ENCODE data around the gene RETREG2.

Gene RETREG2

DNA sequence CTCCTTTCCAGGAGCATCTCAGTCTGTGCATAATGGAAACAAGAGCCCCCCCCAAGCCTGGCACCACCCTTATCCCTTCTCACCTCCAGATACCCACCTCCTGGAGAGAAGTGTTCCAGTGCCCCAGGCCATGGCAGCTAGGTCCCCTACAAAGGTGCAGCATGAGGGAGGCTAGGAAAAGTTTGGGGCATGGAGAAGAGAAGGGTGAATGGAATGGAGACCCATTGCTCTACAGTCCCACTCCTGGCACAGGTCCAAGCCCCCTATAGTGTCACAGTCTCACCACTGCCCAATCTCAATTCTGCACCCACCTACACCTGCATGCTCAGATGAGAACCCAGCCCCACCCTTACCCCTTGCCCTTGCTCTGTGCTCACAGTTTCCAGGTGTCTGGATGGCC lies 9.1 kb upstream of the RETREG2 start:
- H3K79me1 ChIP-seq (ENCODE audit: low read depth, low read length) = no peaks in the 10 kb centered on the region
- H3K23ac ChIP-seq (ENCODE audit: low read depth, low read length, poor library complexity) = no peak overlapping the region
- H2BK120ac ChIP-seq (ENCODE audit: low read depth, low read length) = no peak overlapping the region
- no peak overlapping the region for H3K4ac ChIP-seq (ENCODE audit: low read length)
- H4K91ac ChIP-seq (ENCODE audit: low read depth, low read length, poor library complexity) = no peak overlapping the region
- no peak overlapping the region for H3K4me3 ChIP-seq (ENCODE audit: low read length in 2 of 2)
- peak overlapping the region; percentile 10 for H3K9ac ChIP-seq (ENCODE audit: low read depth, low read length, poor library complexity)
- peaks cover 6 to 25% of the 10 kb centered on the region in 2 donors for H3K36me3 ChIP-seq (replicated peaks in 1 of 2; ENCODE audit: control insufficient read depth in 2 of 2, insufficient read depth in 2 of 2, low read length in 2 of 2)
- no peak overlapping the region for H3K27ac ChIP-seq (replicated peaks; ENCODE audit: low read length)
- H3K27me3 ChIP-seq (ENCODE audit: control insufficient read depth in 3 of 3, insufficient read depth in 3 of 3, low read depth in 1 of 3, low read length in 3 of 3) = no peaks in the 10 kb centered on the region
- H3K9me3 ChIP-seq (replicated peaks in 1 of 2; ENCODE audit: control insufficient read depth in 2 of 2, insufficient read depth in 1 of 2, low read depth in 1 of 2, low read length in 2 of 2) = no peaks in the 10 kb centered on the region
- H3K4me2 ChIP-seq (ENCODE audit: insufficient read depth, low read length, poor library complexity, severe bottlenecking) = no peak overlapping the region
- no peak overlapping the region for H2BK15ac ChIP-seq (ENCODE audit: low read length)
- H2AK5ac ChIP-seq (ENCODE audit: low read depth, low read length) = no peak overlapping the region
- H2AFZ ChIP-seq (ENCODE audit: low read length) = no peak overlapping the region
- no peak overlapping the region for H3K14ac ChIP-seq (ENCODE audit: low read length)
- H2BK5ac ChIP-seq (ENCODE audit: low read length) = no peak overlapping the region
- H2BK12ac ChIP-seq (ENCODE audit: low read length) = no peak overlapping the region
- DNase-seq (ENCODE audit: low spot score) = no peak
- H4K8ac ChIP-seq (ENCODE audit: low read depth, low read length) = no peak overlapping the region
- no peak overlapping the region for H3K18ac ChIP-seq (ENCODE audit: low read length)
- H3K4me1 ChIP-seq (ENCODE audit: control insufficient read depth in 2 of 2, insufficient read depth in 1 of 2, low read depth in 1 of 2, low read length in 2 of 2) = no peaks in the 10 kb centered on the region

DNA sequence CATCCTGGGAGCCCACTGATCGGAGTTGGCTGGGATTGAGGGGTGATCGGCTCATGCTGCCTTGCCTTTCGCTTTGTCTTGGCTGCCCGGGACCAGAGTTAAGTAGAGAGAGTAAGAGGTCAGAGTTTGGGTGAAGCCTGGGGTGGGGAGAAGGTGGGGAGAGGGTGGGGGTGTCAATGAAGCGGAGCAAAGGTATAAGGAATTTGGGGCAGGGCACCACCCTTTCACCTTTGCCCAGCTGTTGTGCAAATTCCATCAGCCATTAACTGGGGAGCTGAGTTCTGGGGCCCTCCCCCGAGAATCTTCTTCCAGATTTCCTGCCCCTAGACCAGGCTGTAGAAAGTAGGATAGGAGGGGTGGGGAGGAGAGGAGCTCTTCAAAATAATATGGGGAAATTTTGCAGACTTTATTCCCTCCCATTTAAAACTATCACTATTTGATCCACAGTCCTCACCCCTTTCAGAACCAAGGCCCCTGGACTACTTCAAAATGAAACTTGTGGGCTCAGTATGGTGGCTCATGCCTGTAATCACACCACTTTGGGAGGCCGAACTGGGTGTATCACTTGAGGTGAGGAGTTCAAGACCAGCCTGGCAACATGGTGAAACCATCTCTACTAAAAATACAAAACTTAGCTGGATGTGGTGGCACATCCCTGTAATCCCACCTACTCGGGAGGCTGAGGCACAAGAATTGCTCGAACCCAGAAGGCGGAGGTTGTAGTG lies 8.0 kb upstream of the RETREG2 start, which contains the start of gene SLC23A3:
Gene SLC23A3, minus strand, starts transcription at position 100 of the 725 bp plus-strand sequence. Its CDS starts 45 bp downstream, at position 55.
- Histone ChIP-seq H3K79me1 (ENCODE audit: low read depth, low read length) (no peaks in the 10 kb centered on the region), H2BK15ac (ENCODE audit: low read length) (no peak within 1 kb of the TSS), H2BK12ac (ENCODE audit: low read length) (no peak within 1 kb of the TSS), H3K14ac (ENCODE audit: low read length) (no peak within 1 kb of the TSS), H2BK120ac (ENCODE audit: low read depth, low read length) (no peak within 1 kb of the TSS), H2AK5ac (ENCODE audit: low read depth, low read length) (no peak within 1 kb of the TSS), H4K91ac (ENCODE audit: low read depth, low read length, poor library complexity) (no peak within 1 kb of the TSS), H3K18ac (ENCODE audit: low read length) (no peak within 1 kb of the TSS), H3K27me3 (ENCODE audit: control insufficient read depth in 3 of 3, insufficient read depth in 3 of 3, low read depth in 1 of 3, low read length in 3 of 3) (no peaks in the 10 kb centered on the region), H3K4ac (ENCODE audit: low read length) (no peak within 1 kb of the TSS), H3K9me3 (replicated peaks in 1 of 2; ENCODE audit: control insufficient read depth in 2 of 2, insufficient read depth in 1 of 2, low read depth in 1 of 2, low read length in 2 of 2) (no peaks in the 10 kb centered on the region), H3K4me2 (ENCODE audit: insufficient read depth, low read length, poor library complexity, severe bottlenecking) (no peak within 1 kb of the TSS), H4K8ac (ENCODE audit: low read depth, low read length) (no peak within 1 kb of the TSS), H2BK5ac (ENCODE audit: low read length) (no peak within 1 kb of the TSS), H2AFZ (ENCODE audit: low read length) (no peak within 1 kb of the TSS), H3K27ac (replicated peaks; ENCODE audit: low read length) (no peak within 1 kb of the TSS), H3K36me3 (replicated peaks in 1 of 2; ENCODE audit: control insufficient read depth in 2 of 2, insufficient read depth in 2 of 2, low read length in 2 of 2) (peaks cover 11 to 36% of the 10 kb centered on the region in 2 donors), H3K4me1 (ENCODE audit: control insufficient read depth in 2 of 2, insufficient read depth in 1 of 2, low read depth in 1 of 2, low read length in 2 of 2) (no peaks in the 10 kb centered on the region), H3K23ac (ENCODE audit: low read depth, low read length, poor library complexity) (no peak within 1 kb of the TSS), H3K9ac (ENCODE audit: low read depth, low read length, poor library complexity) (peak within 1 kb of the TSS; percentile 10), H3K4me3 (ENCODE audit: low read length in 2 of 2) (no peak within 1 kb of the TSS)
- no peak for DNase-seq (ENCODE audit: low spot score)
- no CpG with 5 or more reads among the region's 10 CpGs for WGBS, 2 donors (ENCODE audit: extremely low coverage in 2 of 2, insufficient read length in 2 of 2, insufficient replicate concordance in 1 of 2)

DNA sequence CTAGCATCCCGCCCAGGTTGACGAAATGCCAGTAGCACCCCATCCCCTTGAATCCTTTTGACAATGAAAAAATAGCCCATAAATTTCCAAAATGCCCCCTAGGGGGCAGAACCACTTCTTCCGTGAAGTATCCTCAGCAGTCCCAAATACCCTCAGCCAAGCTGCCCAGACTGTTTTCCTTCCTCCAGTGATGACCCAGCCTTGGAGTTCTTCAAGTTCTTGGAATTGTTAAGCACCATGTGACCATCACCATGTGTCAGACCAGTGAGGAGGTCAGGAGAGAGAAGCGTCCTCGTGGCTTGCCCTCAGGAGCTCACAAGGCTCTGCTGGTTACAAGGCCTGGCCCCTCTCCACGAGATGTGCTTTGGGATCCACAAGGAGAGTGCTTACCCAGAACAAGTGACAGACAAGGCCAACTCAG lies 6.8 kb upstream of the RETREG2 start:
- no peak overlapping the region for H3K27ac ChIP-seq (replicated peaks; ENCODE audit: low read length)
- no CpG with 5 or more reads among the region's 6 CpGs for WGBS, 2 donors (ENCODE audit: extremely low coverage in 2 of 2, insufficient read length in 2 of 2, insufficient replicate concordance in 1 of 2)
- no peak overlapping the region for H2BK5ac ChIP-seq (ENCODE audit: low read length)
- no peaks in the 10 kb centered on the region for H3K27me3 ChIP-seq (ENCODE audit: control insufficient read depth in 3 of 3, insufficient read depth in 3 of 3, low read depth in 1 of 3, low read length in 3 of 3)
- H2BK120ac ChIP-seq (ENCODE audit: low read depth, low read length) = no peak overlapping the region
- H2BK12ac ChIP-seq (ENCODE audit: low read length) = no peak overlapping the region
- no peak overlapping the region for H3K4me2 ChIP-seq (ENCODE audit: insufficient read depth, low read length, poor library complexity, severe bottlenecking)
- H3K79me1 ChIP-seq (ENCODE audit: low read depth, low read length) = peaks cover 2% of the 10 kb centered on the region
- H3K9me3 ChIP-seq (replicated peaks in 1 of 2; ENCODE audit: control insufficient read depth in 2 of 2, insufficient read depth in 1 of 2, low read depth in 1 of 2, low read length in 2 of 2) = no peaks in the 10 kb centered on the region
- H3K36me3 ChIP-seq (replicated peaks in 1 of 2; ENCODE audit: control insufficient read depth in 2 of 2, insufficient read depth in 2 of 2, low read length in 2 of 2) = peaks cover 11 to 36% of the 10 kb centered on the region in 2 donors
- H3K18ac ChIP-seq (ENCODE audit: low read length) = no peak overlapping the region
- H3K4me1 ChIP-seq (ENCODE audit: control insufficient read depth in 2 of 2, insufficient read depth in 1 of 2, low read depth in 1 of 2, low read length in 2 of 2) = peaks cover 3% of the 10 kb centered on the region in 2 donors
- DNase-seq (ENCODE audit: low spot score) = peak; percentile 26
- no peak overlapping the region for H2AFZ ChIP-seq (ENCODE audit: low read length)
- H4K8ac ChIP-seq (ENCODE audit: low read depth, low read length) = no peak overlapping the region
- no peak overlapping the region for H3K4ac ChIP-seq (ENCODE audit: low read length)
- no peak overlapping the region for H2AK5ac ChIP-seq (ENCODE audit: low read depth, low read length)
- no peak overlapping the region for H3K9ac ChIP-seq (ENCODE audit: low read depth, low read length, poor library complexity)
- H3K23ac ChIP-seq (ENCODE audit: low read depth, low read length, poor library complexity) = no peak overlapping the region
- no peak overlapping the region for H2BK15ac ChIP-seq (ENCODE audit: low read length)
- H3K4me3 ChIP-seq (ENCODE audit: low read length in 2 of 2) = no peak overlapping the region
- no peak overlapping the region for H4K91ac ChIP-seq (ENCODE audit: low read depth, low read length, poor library complexity)
- no peak overlapping the region for H3K14ac ChIP-seq (ENCODE audit: low read length)

DNA sequence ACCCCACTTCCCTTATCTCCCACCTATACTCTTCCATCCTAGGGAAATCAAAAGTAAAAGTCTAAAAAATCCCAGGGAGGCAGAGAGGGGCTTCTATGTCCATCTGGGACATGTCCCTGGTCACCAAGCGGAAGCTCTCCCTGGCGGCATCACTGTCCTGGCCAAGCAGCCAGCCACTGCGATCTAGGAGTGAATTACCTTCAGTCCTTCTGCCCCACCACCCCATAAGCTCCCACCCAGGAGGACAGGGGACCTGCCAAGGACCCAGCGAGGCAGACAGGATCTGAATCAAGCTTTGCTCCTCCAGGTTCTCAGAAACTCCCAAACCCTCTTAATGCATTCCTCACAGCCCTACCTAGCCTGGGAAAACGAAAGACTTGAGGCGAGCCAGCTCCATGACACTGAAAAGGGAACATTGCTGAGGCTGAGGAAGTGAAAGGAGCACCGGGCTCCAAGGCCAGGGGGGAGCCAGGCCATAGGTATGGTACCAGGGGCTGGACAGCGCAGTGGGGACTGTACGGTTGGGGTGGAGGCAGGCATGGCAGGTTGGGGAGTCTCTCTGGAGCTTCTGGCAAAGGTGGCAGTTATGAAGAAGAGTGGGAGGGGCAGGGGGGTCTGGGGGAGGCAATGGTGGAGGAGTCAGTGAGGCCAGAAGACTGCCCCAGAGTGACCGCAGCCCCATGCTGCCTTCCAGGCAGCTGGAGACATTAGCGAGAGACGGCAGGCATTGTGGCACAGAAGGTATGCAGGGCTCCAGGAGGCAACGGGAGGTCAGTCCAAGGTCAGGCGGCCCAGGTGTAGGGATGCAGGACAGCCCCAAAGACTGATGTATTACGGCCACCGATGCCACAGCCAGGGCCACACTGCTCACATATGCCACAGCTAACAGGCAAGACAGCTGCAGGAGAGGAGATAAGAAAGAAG lies 5.6 kb upstream of the RETREG2 start:
- Histone ChIP-seq H3K4ac (ENCODE audit: low read length) (no peak overlapping the region), H3K4me1 (ENCODE audit: control insufficient read depth in 2 of 2, insufficient read depth in 1 of 2, low read depth in 1 of 2, low read length in 2 of 2) (peaks cover 3% of the 10 kb centered on the region in 2 donors), H3K36me3 (replicated peaks in 1 of 2; ENCODE audit: control insufficient read depth in 2 of 2, insufficient read depth in 2 of 2, low read length in 2 of 2) (peaks cover 11 to 36% of the 10 kb centered on the region in 2 donors), H3K9me3 (replicated peaks in 1 of 2; ENCODE audit: control insufficient read depth in 2 of 2, insufficient read depth in 1 of 2, low read depth in 1 of 2, low read length in 2 of 2) (no peaks in the 10 kb centered on the region), H3K23ac (ENCODE audit: low read depth, low read length, poor library complexity) (no peak overlapping the region), H3K27ac (replicated peaks; ENCODE audit: low read length) (no peak overlapping the region), H2AK5ac (ENCODE audit: low read depth, low read length) (no peak overlapping the region), H2BK12ac (ENCODE audit: low read length) (no peak overlapping the region), H3K27me3 (ENCODE audit: control insufficient read depth in 3 of 3, insufficient read depth in 3 of 3, low read depth in 1 of 3, low read length in 3 of 3) (no peaks in the 10 kb centered on the region), H4K91ac (ENCODE audit: low read depth, low read length, poor library complexity) (no peak overlapping the region), H3K79me1 (ENCODE audit: low read depth, low read length) (peaks cover 3% of the 10 kb centered on the region), H3K4me2 (ENCODE audit: insufficient read depth, low read length, poor library complexity, severe bottlenecking) (no peak overlapping the region), H3K9ac (ENCODE audit: low read depth, low read length, poor library complexity) (no peak overlapping the region), H3K18ac (ENCODE audit: low read length) (no peak overlapping the region), H2AFZ (ENCODE audit: low read length) (no peak overlapping the region), H2BK15ac (ENCODE audit: low read length) (no peak overlapping the region), H2BK5ac (ENCODE audit: low read length) (no peak overlapping the region), H3K4me3 (ENCODE audit: low read length in 2 of 2) (no peak overlapping the region), H3K14ac (ENCODE audit: low read length) (no peak overlapping the region), H4K8ac (ENCODE audit: low read depth, low read length) (no peak overlapping the region), H2BK120ac (ENCODE audit: low read depth, low read length) (no peak overlapping the region)
- no peak for DNase-seq (ENCODE audit: low spot score)
- no CpG with 5 or more reads among the region's 16 CpGs for WGBS, 2 donors (ENCODE audit: extremely low coverage in 2 of 2, insufficient read length in 2 of 2, insufficient replicate concordance in 1 of 2)
